ENCODE data around the gene PNP.

PNP gene

GRCh38 chr14:20490563-20490962, 21.4 kb downstream of the PNP start:
- Histone ChIP-seq H3K36me3 (replicated peaks; ENCODE audit: insufficient read depth, low read length) (no peaks in the 10 kb centered on the region), H3K79me2 (ENCODE audit: low read length) (no peaks in the 10 kb centered on the region), H3K4me2 (ENCODE audit: low read depth, low read length) (peak overlapping the region; percentile 60), H3K27ac (ENCODE audit: low read length) (peak overlapping the region; percentile 89; the same call in 1 of the 2 replicates), H3K9me2 (replicated peaks; ENCODE audit: insufficient read depth, low read length) (no peaks in the 10 kb centered on the region), H3K27me3 (replicated peaks; ENCODE audit: insufficient read depth, low read length) (no peaks in the 10 kb centered on the region), H3F3A (ENCODE audit: insufficient read depth, low read length) (peaks cover 11% of the 10 kb centered on the region), H4K20me1 (ENCODE audit: insufficient read depth, low read length) (no peaks in the 10 kb centered on the region), H3K4me3 (ENCODE audit: low read length) (peak overlapping the region; percentile 19; the same call in 1 of the 2 replicates), H3K9ac (ENCODE audit: low read length) (peak overlapping the region; percentile 66; the same call in 1 of the 2 replicates), H2AFZ (ENCODE audit: low read length) (peak overlapping the region; percentile 75), H3K4me1 (ENCODE audit: low read length) (peaks cover 21% of the 10 kb centered on the region), H3K9me3 (replicated peaks; ENCODE audit: insufficient read depth, low read length) (no peaks in the 10 kb centered on the region)
- no peak for DNase-seq
- TF ChIP-seq EZH2 (optimal IDR thresholded peaks at IDR 0.05; ENCODE audit: low read depth, low read length) (no peak), CTCF (IDR thresholded peaks at IDR 0.05; ENCODE audit: low read length) (no peak), EZH2phosphoT487 (IDR thresholded peaks at IDR 0.05; ENCODE audit: low read length) (no peak)

GRCh38 chr14:20492486-20492885, 23.3 kb downstream of the PNP start:
- peaks cover 11% of the 10 kb centered on the region for H3F3A ChIP-seq (ENCODE audit: insufficient read depth, low read length)
- H3K9me2 ChIP-seq (replicated peaks; ENCODE audit: insufficient read depth, low read length), result no peaks in the 10 kb centered on the region
- no peak overlapping the region for H2AFZ ChIP-seq (ENCODE audit: low read length)
- H3K4me1 ChIP-seq (ENCODE audit: low read length), result peaks cover 21% of the 10 kb centered on the region
- no peaks in the 10 kb centered on the region for H3K79me2 ChIP-seq (ENCODE audit: low read length)
- H3K9me3 ChIP-seq (replicated peaks; ENCODE audit: insufficient read depth, low read length), result no peaks in the 10 kb centered on the region
- H3K4me2 ChIP-seq (ENCODE audit: low read depth, low read length), result peak overlapping the region; percentile 60
- TF ChIP-seq EZH2 (optimal IDR thresholded peaks at IDR 0.05; ENCODE audit: low read depth, low read length), result no peak
- no peak for TF ChIP-seq EZH2phosphoT487 (IDR thresholded peaks at IDR 0.05; ENCODE audit: low read length)
- no peak for TF ChIP-seq CTCF (IDR thresholded peaks at IDR 0.05; ENCODE audit: low read length)
- no peak overlapping the region for H3K9ac ChIP-seq (ENCODE audit: low read length)
- peak overlapping the region; percentile 89; the same call in 1 of the 2 replicates for H3K27ac ChIP-seq (ENCODE audit: low read length)
- H3K27me3 ChIP-seq (replicated peaks; ENCODE audit: insufficient read depth, low read length), result no peaks in the 10 kb centered on the region
- no peaks in the 10 kb centered on the region for H3K36me3 ChIP-seq (replicated peaks; ENCODE audit: insufficient read depth, low read length)
- no peak overlapping the region for H3K4me3 ChIP-seq (ENCODE audit: low read length)
- no peaks in the 10 kb centered on the region for H4K20me1 ChIP-seq (ENCODE audit: insufficient read depth, low read length)
- no peak for DNase-seq

- DNase-seq, result no peak
- Histone ChIP-seq H3F3A (ENCODE audit: insufficient read depth, low read length) (peaks cover 11% of the 10 kb centered on the region), H3K9ac (ENCODE audit: low read length) (no peak overlapping the region), H2AFZ (ENCODE audit: low read length) (no peak overlapping the region), H3K27ac (ENCODE audit: low read length) (no peak overlapping the region), H3K4me2 (ENCODE audit: low read depth, low read length) (no peak overlapping the region), H3K4me1 (ENCODE audit: low read length) (peaks cover 21% of the 10 kb centered on the region), H3K79me2 (ENCODE audit: low read length) (no peaks in the 10 kb centered on the region), H3K9me3 (replicated peaks; ENCODE audit: insufficient read depth, low read length) (no peaks in the 10 kb centered on the region), H3K27me3 (replicated peaks; ENCODE audit: insufficient read depth, low read length) (no peaks in the 10 kb centered on the region), H3K4me3 (ENCODE audit: low read length) (no peak overlapping the region), H3K9me2 (replicated peaks; ENCODE audit: insufficient read depth, low read length) (no peaks in the 10 kb centered on the region), H4K20me1 (ENCODE audit: insufficient read depth, low read length) (no peaks in the 10 kb centered on the region), H3K36me3 (replicated peaks; ENCODE audit: insufficient read depth, low read length) (no peaks in the 10 kb centered on the region)
- TF ChIP-seq EZH2 (optimal IDR thresholded peaks at IDR 0.05; ENCODE audit: low read depth, low read length), result no peak
- TF ChIP-seq EZH2phosphoT487 (IDR thresholded peaks at IDR 0.05; ENCODE audit: low read length), result no peak
- no peak for TF ChIP-seq CTCF (IDR thresholded peaks at IDR 0.05; ENCODE audit: low read length)
Measured at GRCh38 chr14:20493634-20494033, 24.4 kb downstream of the PNP start.

Data from MM.1S (cell line).